GM19035 (cell line): Measurements from ENCODE around the gene HCST.
"Not testable (repeated sequence)": the region's sequence is repeated elsewhere in the genome, so short reads cannot be mapped to it uniquely, and the experiment has no call there.

Source experiments
- ATAC-seq: cut with Tn5 transposase; IDR thresholded peaks from one replicate; pipeline ENCODE4 v1.9.1; 2021; ENCODE audit not compliant: unreplicated experiment

Gene HCST, protein sequence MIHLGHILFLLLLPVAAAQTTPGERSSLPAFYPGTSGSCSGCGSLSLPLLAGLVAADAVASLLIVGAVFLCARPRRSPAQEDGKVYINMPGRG

DNA sequence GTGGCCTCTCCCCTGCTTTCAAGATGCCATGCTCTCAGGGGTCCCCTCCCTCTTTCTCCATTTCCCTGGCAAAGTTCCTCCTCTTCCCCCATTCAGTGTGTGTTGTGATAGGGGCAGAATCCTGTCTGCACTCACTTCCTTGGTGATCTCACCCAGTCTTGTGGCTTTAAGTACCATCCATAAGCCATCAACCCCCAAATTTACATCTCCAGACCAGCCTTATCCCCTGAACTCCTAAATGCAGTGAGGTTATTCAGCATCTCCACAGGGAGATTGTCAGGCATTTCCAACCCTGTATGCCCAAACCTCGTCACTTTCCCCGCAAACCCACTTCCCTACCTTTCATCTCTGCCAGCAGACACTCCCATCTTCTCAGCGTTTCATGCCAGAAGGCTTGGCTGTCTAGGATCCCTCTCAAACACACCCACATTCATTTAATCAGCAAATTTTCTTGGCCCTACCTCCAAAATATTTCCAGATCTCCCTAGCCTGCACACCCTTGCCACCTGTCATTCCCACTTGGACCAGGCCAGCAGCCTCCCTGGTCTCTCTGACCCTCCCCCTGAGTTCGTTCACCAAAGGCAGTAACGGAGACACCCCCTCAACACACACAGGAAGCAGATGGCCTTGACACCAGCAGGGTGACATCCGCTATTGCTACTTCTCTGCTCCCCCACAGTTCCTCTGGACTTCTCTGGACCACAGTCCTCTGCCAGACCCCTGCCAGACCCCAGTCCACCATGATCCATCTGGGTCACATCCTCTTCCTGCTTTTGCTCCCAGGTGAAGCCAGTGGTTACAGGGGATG lies at the start of gene HCST:
Gene HCST (plus strand): TSS at position 676 of the 808 bp plus-strand sequence. CDS start 65 bp downstream, at position 741.
- ATAC-seq, result no peak

DNA sequence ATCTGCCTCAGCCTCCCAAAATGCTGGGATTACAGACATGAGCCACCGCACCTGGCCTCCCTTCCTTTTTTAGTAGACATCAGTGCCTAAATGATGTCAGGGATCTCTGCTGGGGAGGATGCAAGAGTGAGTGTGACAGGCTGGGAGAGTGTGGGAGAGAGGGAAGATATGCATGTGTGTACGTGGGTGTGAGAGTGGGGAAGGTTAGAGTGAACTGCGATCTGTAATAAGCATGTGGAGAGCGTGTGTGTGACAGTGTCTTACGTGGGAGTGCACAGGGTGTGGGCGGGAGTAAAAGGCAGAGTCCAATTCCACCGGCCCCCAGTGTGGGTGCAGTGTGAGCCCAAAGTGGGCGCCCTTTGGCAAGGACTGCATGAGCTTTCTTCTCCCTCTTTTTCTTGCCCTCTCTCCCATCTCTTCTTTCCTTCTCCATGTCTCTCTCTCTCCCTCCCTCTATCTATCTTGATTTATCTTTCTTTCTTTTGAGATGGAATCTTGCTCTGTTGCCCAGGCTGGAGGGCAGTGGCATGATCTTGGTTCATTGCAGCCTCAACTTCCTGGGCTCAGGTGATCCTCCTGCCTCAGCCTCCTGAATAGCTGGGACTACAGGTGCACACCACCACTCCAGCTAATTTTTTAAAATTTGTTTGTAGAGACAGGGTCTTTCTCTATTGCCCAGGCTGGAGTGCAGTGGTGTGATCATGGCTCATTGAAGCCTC lies 49.1 kb upstream of the HCST start:
- ATAC-seq, result no peak

DNA sequence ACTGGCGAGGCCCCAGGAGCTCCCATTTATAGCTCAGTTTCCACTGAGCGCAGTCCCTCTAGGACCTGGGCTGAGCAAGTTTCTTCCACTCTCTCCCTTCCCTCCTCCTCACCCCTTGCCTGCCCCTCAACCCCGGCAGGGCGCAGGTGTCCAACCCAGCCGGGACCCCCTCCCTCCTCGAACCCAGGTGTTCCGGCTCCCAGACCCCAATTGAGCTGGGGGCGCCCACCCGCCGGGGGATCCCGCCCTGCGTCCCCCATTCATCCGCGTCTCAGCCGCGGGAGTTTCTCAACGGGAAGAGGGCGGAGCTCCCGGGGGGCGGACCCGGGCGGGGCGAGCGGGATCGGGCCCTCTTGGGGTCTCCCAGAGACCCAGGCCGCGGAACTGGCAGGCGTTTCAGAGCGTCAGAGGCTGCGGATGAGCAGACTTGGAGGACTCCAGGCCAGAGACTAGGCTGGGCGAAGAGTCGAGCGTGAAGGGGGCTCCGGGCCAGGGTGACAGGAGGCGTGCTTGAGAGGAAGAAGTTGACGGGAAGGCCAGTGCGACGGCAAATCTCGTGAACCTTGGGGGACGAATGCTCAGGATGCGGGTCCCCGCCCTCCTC lies 45.7 kb upstream of the HCST start, which contains the start of gene KIRREL2:
Gene KIRREL2 (plus strand): TSS at position 366 of the 604 bp plus-strand sequence. CDS start 209 bp downstream, at position 575.
- no peak for ATAC-seq

DNA sequence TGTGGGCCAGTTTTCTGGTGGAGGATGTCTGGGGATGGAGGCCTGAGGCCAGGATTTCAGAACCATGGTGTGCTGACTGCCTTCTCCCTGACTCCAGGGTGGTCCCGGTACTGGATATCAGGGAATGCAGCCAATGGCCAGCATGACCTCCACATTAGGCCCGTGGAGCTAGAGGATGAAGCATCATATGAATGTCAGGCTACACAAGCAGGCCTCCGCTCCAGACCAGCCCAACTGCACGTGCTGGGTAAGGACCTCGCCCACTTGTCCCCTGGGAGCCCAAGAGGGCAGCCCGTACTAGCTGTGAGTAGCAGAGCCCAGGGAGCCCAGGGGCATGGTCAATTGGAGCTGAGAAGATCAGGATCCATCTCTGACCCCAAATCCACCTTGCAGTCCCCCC lies 44.0 kb upstream of the HCST start:
- ATAC-seq, result no peak

DNA sequence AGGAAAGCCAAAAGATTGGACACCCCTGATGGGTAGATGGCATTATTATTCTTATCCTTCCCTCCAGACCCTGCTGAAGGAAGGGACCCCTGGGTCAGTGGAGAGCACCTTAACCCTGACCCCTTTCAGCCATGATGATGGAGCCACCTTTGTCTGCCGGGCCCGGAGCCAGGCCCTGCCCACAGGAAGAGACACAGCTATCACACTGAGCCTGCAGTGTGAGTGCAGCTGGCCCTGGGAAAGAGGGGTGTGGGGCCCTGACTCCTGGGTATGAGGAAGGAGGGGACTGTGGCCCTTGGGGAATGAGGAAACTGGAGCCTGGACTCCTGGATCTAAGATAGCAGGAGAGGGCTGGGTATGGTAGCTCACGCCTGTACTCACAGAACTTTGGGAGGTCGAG lies 42.9 kb upstream of the HCST start:
- no peak for ATAC-seq

DNA sequence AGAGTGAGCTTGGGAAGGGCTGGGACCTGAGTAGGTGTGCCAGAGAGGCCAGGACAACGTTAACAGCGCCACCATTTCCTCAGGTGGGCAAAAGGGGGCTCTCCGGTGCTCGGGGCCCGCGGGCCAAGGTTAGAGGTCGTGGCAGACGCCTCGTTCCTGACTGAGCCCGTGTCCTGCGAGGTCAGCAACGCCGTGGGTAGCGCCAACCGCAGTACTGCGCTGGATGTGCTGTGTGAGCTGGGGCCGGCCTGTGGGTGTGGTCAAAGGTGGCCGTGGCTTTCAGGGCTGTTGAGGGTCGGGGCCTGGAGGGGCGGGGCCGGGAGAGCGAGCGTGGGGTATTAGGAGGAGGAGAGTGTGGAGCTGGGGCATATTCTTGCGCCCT lies 41.9 kb upstream of the HCST start:
- no peak for ATAC-seq

DNA sequence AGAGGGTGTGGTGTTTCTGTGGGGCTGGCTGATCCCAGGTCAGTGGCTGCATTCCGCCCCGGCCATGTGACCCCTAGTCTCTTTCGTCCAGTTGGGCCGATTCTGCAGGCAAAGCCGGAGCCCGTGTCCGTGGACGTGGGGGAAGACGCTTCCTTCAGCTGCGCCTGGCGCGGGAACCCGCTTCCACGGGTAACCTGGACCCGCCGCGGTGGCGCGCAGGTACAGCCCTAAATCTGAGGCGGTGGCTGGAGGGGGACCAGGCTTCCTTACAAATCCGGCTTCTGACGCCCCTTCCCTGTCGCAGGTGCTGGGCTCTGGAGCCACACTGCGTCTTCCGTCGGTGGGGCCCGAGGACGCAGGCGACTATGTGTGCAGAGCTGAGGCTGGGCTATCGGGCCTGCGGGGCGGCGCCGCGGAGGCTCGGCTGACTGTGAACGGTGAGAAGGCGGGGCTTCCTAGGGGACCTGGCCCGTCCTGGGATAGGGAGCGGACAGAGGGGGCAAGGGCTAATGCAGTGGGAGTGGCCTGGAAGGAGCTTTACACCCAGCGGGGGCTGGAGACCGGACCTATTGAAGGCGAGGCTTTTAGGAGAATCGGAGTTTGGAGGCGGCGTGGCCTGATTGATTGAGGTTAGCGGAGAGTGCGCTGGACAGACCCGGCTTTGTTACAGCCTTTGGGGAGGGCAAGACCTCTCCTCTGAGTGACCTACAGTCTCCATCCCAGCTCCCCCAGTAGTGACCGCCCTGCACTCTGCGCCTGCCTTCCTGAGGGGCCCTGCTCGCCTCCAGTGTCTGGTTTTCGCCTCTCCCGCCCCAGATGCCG lies 41.3 kb upstream of the HCST start:
- ATAC-seq, result no peak

DNA sequence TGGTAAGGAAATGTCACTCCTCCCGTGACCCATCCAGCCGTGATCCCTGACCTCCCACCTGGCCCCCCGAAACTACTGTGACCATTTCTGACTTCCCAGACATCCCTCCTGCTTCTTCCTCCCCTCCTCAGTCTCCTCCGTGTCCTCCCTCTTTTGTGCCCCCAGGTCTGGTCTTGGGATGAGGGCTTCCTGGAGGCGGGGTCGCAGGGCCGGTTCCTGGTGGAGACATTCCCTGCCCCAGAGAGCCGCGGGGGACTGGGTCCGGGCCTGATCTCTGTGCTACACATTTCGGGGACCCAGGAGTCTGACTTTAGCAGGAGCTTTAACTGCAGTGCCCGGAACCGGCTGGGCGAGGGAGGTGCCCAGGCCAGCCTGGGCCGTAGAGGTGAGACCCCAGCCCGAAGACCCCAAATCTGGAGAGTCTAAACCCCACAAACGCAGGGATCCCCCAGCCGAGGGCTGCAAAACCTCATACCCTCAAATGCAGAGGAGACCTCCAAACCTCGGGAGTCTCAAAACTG lies 40.6 kb upstream of the HCST start:
- ATAC-seq, result no peak

DNA sequence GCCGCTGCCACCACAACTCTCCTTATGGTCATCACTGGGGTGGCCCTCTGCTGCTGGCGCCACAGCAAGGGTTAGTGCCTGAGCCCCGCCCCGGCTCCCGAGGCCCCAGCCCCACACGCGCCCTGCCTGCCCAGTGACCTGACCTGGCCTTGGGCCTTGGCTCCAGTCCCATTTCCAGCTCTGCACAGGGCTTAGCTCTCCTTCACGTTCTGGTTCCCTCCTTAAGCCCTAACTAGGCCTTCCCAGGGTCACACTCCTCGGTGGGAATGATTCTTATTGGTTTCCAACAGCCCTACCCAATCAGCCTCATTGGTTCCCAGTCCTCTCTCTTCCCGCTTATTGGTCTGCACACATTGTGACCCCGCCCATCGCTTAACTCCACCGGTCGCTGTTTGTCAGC lies 39.8 kb upstream of the HCST start:
- ATAC-seq, result no peak

DNA sequence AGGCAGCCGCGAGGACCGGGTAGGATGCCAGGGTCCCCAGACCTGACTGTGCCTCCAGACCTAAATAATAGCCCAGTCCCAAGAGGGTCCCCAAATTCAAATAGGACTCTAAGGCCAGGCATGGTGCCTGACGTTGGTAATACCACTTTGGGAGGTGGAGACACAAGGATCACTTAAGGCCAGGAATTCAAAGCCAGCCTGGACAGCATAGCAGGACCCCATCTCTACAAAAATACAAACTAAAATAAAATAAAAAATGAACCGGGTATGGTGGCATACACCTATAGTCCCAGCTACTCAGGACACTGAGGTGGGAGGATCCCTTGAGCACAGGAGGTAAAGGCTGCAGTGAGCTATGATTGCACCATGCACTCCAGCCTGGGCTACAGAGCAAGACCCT lies 39.3 kb upstream of the HCST start:
- ATAC-seq, result no peak

DNA sequence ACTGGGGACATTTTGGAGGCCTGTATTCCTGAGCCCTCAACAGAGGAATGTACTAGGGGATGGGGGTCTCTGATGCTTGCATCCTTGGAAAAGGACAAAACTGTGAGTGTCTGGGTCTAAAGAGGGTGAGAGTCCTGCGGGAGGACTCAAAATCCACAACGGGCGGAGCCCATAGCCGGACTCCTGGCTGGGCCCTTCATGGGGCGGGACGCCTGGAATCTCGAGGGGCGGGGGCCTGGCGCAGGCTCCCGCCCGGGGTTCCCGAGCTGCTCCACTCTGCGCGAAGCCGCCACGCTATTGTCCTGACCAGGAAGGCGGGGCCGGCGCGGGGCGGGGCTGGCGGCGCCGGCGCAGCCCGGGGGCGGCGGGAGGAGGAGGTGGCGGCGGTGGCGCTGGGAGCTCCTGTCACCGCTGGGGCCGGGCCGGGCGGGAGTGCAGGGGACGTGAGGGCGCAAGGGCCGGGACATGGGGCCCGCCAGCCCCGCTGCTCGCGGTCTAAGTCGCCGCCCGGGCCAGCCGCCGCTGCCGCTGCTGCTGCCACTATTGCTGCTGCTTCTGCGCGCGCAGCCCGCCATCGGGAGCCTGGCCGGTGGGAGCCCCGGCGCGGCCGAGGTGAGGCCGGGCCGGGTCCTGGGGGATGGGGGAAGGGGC lies 34.0 kb upstream of the HCST start, which contains the start of gene APLP1:
Gene APLP1 (plus strand): TSS at position 403 of the 651 bp plus-strand sequence. CDS start 63 bp downstream, at position 466.
- ATAC-seq, result no peak

DNA sequence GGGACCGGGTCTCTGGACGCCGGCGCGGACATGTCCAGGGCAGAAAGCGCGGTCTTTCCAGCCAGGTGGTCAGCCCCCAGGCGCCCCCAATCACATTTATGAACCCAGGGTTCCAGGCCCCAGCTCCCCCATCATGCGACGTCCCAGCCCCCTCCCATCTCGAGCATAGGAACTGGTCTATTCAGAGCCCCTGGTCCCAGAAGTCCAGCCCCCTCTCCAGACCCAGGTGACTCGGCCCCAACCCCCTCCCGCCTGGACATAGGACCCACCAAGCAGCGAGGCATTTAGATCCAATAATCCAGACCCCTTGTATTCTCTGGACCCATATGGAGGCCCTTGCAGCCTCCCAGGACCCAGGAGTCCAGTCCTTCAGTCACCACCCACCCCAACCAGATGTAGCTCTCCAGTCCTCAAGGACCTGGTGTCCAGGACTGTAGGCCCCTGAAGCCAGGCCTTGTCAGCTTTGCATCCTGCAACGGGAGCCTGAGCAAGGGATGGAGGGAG lies 33.5 kb upstream of the HCST start:
- no peak for ATAC-seq

DNA sequence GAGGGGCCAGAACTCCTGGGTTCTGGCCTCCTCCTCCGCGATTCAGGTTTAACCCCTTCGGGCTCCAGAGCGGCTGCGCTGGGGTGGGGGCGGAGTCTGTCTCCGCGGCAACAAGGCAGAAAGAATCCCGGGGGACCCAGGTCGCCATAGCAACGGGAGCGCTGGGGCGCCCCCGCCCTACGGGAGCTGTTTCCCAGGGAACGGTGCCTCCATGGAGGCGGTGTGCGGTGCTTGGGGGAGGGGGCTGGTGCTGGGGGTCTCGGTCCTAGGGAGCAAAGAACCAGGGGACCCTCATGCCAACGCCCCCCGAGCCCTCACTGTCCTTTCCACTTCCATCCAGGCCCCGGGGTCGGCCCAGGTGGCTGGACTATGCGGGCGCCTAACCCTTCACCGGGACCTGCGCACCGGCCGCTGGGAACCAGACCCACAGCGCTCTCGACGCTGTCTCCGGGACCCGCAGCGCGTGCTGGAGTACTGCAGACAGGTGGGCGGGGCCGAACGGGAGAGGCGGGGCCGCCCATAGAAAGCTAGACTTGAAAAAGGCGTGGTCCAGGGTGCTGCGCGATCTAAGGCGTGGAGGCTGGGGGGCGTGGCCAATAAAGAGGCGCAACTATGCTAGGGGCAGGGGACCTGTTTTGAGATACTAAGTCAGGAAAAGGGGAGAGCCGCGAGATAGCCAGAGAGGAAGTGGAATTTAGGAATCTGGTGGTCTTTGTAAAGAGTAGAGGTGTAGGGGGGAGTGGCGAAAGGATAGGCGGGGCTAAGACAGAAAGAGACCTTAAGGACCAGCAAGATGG lies 32.8 kb upstream of the HCST start:
- peak; percentile 74 for ATAC-seq

DNA sequence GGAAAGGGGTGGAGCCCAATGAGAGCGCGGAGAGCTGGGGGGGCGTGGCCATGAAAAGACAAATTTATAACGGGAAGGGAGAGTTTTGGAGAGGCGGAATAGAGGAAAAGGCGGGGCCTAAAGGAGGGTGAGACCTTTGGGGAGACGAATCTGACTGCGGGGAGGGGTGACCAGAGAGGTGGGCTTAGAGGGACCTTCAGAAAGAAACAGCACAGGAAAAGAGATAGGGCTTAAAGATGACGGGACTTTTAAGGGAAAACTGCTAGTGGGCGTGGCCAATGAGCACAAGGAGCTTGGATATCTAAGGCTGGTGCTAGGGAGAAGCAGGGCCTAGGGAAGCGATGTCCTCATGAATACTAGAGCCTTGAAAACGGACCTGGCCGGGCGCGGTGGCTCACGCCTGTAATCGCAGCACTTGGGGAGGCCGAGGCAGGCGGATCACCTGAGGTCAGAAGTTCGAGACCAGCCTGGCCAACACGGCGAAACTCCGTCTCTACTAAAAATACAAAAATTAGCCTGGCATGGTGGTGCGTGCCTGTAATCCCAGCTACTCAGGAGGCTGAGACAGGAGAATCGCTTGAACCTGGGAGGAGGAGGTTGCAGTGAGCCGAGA lies 32.1 kb upstream of the HCST start:
- ATAC-seq, result not testable (repeated sequence)

DNA sequence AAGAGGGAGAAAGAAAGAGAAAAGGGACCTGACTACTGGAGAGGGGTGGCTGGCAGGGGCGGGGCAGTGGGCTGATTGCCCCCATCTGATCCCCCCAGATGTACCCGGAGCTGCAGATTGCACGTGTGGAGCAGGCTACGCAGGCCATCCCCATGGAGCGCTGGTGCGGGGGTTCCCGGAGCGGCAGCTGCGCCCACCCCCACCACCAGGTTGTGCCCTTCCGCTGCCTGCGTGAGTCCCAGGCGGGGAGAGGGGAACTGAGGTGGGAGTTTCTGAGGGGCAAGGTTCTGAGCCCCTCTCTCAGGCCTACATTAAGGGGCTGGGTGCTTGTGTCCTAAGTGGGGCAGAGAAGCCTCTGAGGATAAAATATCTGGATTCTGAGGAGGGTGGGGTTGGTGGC lies 31.5 kb upstream of the HCST start:
- no peak for ATAC-seq

DNA sequence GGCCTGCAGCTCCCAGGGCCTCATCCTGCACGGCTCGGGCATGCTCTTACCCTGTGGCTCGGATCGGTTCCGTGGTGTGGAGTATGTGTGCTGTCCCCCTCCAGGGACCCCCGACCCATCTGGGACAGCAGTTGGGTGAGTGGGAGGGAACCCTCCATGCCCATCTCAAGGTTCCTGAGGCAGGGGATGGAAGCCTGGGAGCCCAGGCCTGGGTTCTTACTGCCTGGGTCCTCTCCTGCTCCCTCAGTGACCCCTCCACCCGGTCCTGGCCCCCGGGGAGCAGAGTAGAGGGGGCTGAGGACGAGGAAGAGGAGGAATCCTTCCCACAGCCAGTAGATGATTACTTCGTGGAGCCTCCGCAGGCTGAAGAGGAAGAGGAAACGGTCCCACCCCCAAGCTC lies 30.7 kb upstream of the HCST start:
- ATAC-seq, result no peak

DNA sequence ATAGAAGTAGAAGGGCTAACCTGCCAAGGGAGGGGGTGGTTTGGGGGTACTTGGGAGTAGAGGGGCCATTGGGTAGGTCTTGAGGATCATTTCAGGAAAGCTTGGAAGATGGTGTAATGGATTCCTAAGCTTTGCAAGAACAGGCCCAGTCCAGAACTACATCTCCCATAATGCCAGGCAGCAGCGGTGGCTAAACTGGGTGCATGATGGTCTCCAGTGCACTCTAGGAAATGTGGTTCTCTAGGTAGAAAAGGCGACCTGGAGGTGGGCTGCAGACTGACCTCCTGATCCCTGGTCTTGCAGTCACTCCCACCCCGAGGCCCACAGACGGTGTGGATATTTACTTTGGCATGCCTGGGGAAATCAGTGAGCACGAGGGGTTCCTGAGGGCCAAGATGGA lies 30.1 kb upstream of the HCST start:
- no peak for ATAC-seq

DNA sequence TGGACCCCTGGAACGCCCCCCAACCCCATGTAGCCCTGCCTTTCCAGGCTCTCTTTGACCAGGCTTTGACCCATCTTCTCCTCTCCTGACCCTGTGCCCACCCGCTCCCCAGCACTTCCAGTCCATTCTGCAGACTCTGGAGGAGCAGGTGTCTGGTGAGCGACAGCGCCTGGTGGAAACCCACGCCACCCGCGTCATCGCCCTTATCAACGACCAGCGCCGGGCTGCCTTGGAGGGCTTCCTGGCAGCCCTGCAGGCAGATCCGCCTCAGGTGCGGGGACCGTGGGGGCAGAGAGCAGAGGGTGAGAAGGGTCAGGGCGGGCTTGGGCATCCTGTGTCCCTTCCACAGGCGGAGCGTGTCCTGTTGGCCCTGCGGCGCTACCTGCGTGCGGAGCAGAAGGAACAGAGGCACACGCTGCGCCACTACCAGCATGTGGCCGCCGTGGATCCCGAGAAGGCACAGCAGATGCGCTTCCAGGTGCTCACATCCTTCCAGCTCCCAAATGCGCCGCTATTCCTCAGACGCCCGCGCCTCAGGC lies 27.9 kb upstream of the HCST start:
- ATAC-seq, result no peak
